ENCODE measurements around the gene PTPRE.

Gene PTPRE

DNA sequence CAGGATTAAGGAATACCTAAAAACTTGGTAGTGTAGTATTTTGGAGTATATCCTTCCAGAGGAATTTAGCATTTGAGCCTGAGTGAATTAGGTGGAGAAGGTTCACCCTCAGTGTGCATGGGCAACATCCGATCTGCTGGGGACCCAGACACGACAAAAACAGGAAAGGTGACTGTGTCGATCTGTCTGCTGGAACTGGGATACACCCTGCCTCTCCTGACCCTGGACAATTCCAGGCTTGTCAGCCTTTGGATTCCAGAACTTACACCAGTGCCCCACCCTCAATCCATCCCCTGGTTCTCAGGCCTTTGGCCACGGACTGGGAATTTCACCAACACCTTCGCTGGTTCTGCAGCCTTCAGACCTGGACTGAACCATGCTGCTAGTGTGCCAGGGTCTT, 41.9 kb downstream of the PTPRE start:
- H3K4me2 ChIP-seq (ENCODE audit: low read length) = no peak overlapping the region
- no peak overlapping the region for H3K4me3 ChIP-seq (ENCODE audit: low read depth, low read length)
- H3K27ac ChIP-seq = no peak overlapping the region
- no peaks in the 10 kb centered on the region for H3K79me2 ChIP-seq
- H3K4me1 ChIP-seq = no peaks in the 10 kb centered on the region
- H3K36me3 ChIP-seq (ENCODE audit: control insufficient read depth, insufficient read depth, low read length) = no peaks in the 10 kb centered on the region
- no peak overlapping the region for H2AFZ ChIP-seq
- H3K9me3 ChIP-seq (ENCODE audit: control insufficient read depth, low read length) = no peaks in the 10 kb centered on the region
- H3K9ac ChIP-seq = no peak overlapping the region
- TF ChIP-seq, protein P1, sequence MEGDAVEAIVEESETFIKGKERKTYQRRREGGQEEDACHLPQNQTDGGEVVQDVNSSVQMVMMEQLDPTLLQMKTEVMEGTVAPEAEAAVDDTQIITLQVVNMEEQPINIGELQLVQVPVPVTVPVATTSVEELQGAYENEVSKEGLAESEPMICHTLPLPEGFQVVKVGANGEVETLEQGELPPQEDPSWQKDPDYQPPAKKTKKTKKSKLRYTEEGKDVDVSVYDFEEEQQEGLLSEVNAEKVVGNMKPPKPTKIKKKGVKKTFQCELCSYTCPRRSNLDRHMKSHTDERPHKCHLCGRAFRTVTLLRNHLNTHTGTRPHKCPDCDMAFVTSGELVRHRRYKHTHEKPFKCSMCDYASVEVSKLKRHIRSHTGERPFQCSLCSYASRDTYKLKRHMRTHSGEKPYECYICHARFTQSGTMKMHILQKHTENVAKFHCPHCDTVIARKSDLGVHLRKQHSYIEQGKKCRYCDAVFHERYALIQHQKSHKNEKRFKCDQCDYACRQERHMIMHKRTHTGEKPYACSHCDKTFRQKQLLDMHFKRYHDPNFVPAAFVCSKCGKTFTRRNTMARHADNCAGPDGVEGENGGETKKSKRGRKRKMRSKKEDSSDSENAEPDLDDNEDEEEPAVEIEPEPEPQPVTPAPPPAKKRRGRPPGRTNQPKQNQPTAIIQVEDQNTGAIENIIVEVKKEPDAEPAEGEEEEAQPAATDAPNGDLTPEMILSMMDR (IDR thresholded peaks at IDR 0.05) = no peak
- H3K27me3 ChIP-seq (ENCODE audit: control insufficient read depth, insufficient read depth, low read length) = no peaks in the 10 kb centered on the region

DNA sequence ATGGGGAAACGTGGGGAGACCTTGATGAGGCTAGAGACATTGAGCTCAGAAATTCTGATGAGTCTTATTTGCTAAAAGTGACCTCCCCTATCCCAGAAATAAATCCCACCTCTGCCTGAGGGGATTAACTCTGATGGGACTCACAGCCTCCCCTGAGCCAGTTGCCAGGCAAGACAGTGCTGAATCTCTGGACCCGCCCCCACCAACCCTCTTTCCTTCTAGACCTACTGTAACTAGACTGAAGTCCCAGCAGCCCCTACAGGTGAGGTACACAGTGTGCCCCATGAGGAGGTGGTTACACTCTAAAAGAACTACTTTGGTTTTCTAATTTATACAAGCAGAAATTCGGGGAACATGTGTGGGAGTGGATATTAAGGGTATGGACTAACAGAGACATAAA, 42.9 kb downstream of the PTPRE start:
- Histone ChIP-seq H2AFZ (no peak overlapping the region), H3K27ac (no peak overlapping the region), H3K9me3 (ENCODE audit: control insufficient read depth, low read length) (no peaks in the 10 kb centered on the region), H3K27me3 (ENCODE audit: control insufficient read depth, insufficient read depth, low read length) (no peaks in the 10 kb centered on the region), H3K79me2 (no peaks in the 10 kb centered on the region), H3K9ac (no peak overlapping the region), H3K4me2 (ENCODE audit: low read length) (no peak overlapping the region), H3K36me3 (ENCODE audit: control insufficient read depth, insufficient read depth, low read length) (no peaks in the 10 kb centered on the region), H3K4me1 (no peaks in the 10 kb centered on the region), H3K4me3 (ENCODE audit: low read depth, low read length) (no peak overlapping the region)
- TF ChIP-seq, protein P1 (IDR thresholded peaks at IDR 0.05) = no peak

DNA sequence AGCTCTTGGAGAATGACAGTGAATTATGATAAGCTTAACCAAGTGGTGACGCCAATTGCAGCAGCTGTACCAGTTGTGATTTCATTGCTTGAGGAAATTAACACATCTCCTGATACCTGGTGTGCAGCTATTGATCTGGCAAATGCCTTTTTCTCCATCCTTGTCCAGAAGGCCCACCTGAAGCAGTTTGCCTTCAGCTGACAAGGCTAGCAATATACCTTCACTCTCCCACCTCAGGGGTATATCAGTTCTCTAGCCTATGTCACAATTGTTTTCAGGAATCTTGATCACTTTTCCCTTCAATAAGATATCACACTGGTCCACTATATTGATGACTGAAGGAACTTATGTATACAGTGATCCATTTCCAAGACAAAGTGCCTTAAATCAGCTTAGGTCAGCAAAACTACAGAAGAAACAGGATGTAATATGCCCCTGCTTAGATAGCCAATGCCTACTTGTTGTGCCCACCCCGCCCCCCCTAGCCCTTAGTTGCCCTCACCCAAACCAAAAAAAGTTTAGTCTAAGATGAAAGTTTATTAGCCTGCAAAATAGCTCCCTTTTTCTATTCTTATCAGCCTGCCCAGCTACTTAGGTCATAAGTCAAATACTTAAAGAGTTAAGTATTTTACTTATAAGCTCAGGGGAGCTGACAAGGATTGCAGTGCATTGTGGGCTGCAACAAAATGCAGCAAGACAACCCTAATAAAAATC, 45.1 kb downstream of the PTPRE start:
- Histone ChIP-seq H3K4me3 (ENCODE audit: low read depth, low read length) (no peak overlapping the region), H3K79me2 (no peaks in the 10 kb centered on the region), H3K4me1 (no peaks in the 10 kb centered on the region), H3K36me3 (ENCODE audit: control insufficient read depth, insufficient read depth, low read length) (no peaks in the 10 kb centered on the region), H3K4me2 (ENCODE audit: low read length) (no peak overlapping the region), H3K9ac (no peak overlapping the region), H2AFZ (no peak overlapping the region), H3K27ac (no peak overlapping the region), H3K9me3 (ENCODE audit: control insufficient read depth, low read length) (no peaks in the 10 kb centered on the region), H3K27me3 (ENCODE audit: control insufficient read depth, insufficient read depth, low read length) (no peaks in the 10 kb centered on the region)
- TF ChIP-seq, protein P1 (IDR thresholded peaks at IDR 0.05) = no peak

DNA sequence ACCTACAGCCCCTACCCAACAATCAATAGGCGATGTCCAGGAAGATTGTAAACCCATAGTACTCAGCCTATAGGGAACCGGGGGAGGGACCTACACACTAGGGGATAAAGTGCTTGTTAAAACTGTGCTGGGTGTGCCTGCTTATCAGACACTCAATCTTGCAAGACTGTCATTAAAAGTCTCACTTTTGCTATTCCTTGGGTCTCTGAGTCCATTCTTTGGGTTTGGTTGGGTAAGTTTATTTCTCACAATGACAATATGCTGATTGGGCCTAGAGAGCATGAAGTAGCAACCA, 45.6 kb downstream of the PTPRE start:
- H3K79me2 ChIP-seq = no peaks in the 10 kb centered on the region
- no peak overlapping the region for H3K4me2 ChIP-seq (ENCODE audit: low read length)
- TF ChIP-seq, protein P1 (IDR thresholded peaks at IDR 0.05) = no peak
- no peak overlapping the region for H3K4me3 ChIP-seq (ENCODE audit: low read depth, low read length)
- no peak overlapping the region for H3K9ac ChIP-seq
- H3K27me3 ChIP-seq (ENCODE audit: control insufficient read depth, insufficient read depth, low read length) = no peaks in the 10 kb centered on the region
- H3K36me3 ChIP-seq (ENCODE audit: control insufficient read depth, insufficient read depth, low read length) = no peaks in the 10 kb centered on the region
- no peak overlapping the region for H3K27ac ChIP-seq
- H3K4me1 ChIP-seq = no peaks in the 10 kb centered on the region
- no peak overlapping the region for H2AFZ ChIP-seq
- no peaks in the 10 kb centered on the region for H3K9me3 ChIP-seq (ENCODE audit: control insufficient read depth, low read length)

DNA sequence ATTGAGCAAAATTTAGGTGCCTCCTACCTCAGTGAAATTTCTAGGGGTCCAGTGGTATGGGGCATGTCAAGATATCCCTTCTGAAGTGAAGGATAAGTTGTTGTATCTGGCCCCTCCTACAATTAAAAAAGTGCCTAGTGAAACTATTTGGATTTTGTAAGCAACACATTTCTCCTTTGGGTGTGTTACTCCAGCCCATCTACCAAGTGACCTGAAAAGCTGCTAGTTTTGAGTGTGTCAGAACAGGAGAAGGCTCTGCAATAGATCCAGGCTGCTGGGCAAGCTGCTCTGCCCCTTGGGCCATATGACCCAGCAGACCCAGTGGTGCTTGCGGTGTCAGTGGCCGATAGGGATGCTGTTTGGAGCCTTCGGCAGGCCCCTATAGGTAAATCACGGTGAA, 46.0 kb downstream of the PTPRE start:
- no peak overlapping the region for H3K27ac ChIP-seq
- no peak overlapping the region for H3K4me3 ChIP-seq (ENCODE audit: low read depth, low read length)
- no peak overlapping the region for H3K4me2 ChIP-seq (ENCODE audit: low read length)
- no peak overlapping the region for H3K9ac ChIP-seq
- H2AFZ ChIP-seq = no peak overlapping the region
- no peaks in the 10 kb centered on the region for H3K9me3 ChIP-seq (ENCODE audit: control insufficient read depth, low read length)
- no peaks in the 10 kb centered on the region for H3K79me2 ChIP-seq
- H3K27me3 ChIP-seq (ENCODE audit: control insufficient read depth, insufficient read depth, low read length) = no peaks in the 10 kb centered on the region
- TF ChIP-seq, protein P1 (IDR thresholded peaks at IDR 0.05) = no peak
- no peaks in the 10 kb centered on the region for H3K4me1 ChIP-seq
- H3K36me3 ChIP-seq (ENCODE audit: control insufficient read depth, insufficient read depth, low read length) = no peaks in the 10 kb centered on the region

Measured in parathyroid adenoma (tissue), 2 donors.